ENCODE measurements around the gene GLCCI1. TPM values are rescaled to one million over a fixed set of nuclear protein-coding genes. Genes with fewer than 3 reads are reported as not detected.
"Not testable (repeated sequence)": the region's sequence is repeated elsewhere in the genome, so short reads cannot be mapped to it uniquely, and the experiment has no call there.

Gene GLCCI1
- total RNA-seq, 1 donor from 2014 or later = 25.5 TPM

- no peak for DNase-seq (ENCODE audit: low spot score)
Measured at GRCh38 chr7:8051373-8051772, 82.8 kb downstream of the GLCCI1 start.

- DNase-seq (ENCODE audit: low spot score) = no peak
Measured at GRCh38 chr7:8051998-8052397, 83.4 kb downstream of the GLCCI1 start.

DNA sequence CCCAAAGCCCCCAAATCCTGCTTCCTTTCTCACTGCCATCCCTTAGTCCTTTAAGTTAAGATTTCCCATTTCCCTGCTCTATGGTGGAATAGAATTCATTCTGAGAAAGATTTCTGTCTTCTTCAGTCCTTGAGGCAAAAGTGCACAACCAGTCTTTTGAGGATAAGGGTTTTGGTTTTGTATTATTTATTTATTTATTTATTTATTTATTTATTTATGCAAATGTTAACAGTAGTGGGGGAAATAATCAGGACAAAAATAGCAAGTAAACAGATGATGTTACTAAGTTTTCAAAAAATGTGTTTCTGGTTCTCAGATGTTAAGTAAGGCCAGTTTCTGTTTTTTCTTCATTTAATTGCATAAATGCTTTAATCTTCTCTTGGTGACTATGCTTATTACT is 84.2 kb downstream of the GLCCI1 start:
- DNase-seq (ENCODE audit: low spot score) = no peak

DNA sequence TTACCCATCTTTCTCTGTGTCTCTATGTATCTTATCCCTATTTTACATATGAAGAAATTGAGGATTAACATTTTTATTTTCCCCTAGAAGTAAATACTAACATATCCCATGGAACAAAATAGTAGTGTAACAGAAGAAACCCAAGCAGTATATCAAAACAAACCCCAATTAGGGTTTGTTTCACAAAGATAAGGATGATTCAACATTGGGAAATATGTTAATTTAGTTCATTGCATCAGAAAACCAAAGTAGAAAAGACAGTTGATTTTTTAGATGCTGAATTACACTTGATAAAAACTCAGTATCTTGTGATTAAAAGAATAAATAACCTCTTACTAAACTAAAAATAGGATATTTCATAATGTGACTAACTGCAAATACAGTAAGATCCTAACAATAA is 87.8 kb downstream of the GLCCI1 start:
- DNase-seq (ENCODE audit: low spot score) = no peak

DNA sequence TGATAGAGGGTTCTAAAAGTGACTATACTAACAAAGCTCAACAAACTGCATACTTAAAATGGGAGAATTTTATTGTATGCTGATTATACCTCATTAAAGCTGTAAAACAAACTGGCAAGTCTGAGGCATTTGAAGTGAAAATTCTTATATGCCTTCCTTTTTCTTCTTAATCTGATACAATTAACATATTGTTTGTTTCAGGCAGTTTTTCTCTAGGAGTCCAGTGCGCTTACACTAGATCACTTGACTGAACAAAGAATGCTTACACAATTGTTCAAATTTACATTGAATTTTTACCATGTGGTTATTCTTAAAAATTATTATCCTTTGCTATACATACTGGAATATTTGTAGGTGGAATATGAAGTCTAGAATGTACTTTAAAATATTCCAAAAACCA is 89.0 kb downstream of the GLCCI1 start:
- DNase-seq (ENCODE audit: low spot score) = no peak

GRCh38 chr7:8058322-8058721 is 89.7 kb downstream of the GLCCI1 start:
- no peak for DNase-seq (ENCODE audit: low spot score)

DNA sequence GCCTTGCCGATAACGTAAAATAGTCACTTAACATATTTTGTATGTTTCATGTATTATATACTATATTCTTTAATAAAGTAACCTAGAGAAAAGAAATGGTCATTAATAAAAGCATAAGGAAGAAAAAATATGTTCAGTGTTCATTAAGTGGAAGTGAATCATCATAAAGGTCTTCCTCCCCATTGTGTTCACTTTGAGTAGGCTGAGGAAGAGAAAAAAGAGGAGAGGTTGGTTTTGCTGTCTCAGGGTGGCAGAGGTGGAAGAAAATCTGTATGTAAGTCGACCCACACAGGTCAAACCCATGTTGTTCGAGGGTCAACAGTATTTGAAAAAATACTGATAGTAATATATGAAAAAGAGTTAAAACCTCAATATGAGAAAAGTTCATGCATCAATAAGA is 90.3 kb downstream of the GLCCI1 start:
- no peak for DNase-seq (ENCODE audit: low spot score)

GRCh38 chr7:8060241-8060640 is 91.6 kb downstream of the GLCCI1 start:
- DNase-seq (ENCODE audit: low spot score) = no peak

- DNase-seq (ENCODE audit: low spot score) = not testable (repeated sequence)
Measured at GRCh38 chr7:8063300-8063699, 94.7 kb downstream of the GLCCI1 start.

DNA sequence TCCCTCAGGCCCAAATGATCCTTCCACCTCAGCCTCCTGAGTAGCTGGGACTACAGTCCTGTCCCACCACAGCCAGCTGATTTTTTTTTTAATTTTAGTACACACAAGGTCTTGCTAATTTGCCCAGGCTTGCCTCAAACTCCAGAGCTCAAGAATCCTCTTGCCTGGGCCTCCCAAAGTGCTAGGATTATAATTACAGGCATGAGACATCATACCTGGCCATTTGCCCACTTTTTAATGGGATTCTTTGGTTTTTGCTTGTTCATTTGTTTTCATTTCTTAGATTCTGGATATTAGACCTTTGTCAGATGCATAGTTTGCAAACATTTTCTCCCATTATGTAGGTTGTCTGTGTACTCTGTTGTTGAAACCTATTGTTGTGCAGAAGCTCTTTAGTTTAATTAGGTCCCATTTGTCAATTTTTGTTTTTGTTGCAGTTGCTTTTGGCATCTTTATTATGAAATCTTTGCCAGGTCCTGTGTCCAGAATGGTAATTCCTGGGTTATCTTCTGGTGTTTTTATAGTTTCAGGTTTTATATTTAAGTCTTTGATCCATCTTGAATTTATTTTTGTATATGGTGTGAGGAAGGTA is 95.2 kb downstream of the GLCCI1 start:
- no peak for DNase-seq (ENCODE audit: low spot score)

- no peak for DNase-seq (ENCODE audit: low spot score)
Measured at GRCh38 chr7:8064828-8065227, 96.2 kb downstream of the GLCCI1 start.

GRCh38 chr7:8065356-8065813 is 96.8 kb downstream of the GLCCI1 start:
- DNase-seq (ENCODE audit: low spot score) = no peak

DNA sequence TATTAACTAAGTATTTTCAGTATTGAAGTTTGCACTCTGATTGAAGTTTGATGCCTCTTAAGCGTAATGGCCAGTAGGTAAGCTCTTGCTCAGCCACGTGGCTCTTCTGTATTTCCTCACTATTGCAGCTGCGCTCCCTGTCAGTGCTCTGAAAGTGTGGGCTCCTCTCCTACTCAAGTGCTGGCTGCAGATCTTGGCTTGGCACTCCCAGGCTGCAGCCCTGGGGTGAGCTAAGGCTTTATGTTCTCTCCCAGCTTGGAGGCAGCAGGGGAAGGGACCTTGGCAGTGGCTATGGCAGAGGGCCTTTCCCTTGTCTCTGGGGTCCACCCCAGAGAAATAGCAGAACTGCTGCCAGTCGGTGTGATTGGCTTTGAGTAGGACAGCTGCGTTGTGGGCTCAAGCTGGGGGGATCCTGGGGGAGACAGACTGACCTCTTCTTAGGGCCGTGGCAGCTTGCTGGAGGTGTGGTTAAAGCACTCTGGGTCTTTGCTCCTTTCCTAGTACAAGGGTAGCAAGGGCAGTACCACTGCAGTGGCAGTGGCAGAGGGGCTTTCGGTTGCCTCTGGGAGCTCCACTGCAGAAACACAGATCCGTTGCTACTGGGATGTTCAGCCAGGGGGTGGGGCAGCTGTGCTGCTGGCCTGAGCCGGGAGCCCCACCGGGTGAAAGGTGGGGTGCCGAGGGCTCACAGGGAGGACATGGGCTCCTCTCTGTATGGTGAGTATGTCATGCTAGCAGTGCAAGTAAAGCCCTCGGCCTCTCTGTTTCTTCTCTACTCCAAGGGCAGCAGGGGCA is 100.5 kb downstream of the GLCCI1 start:
- no peak for DNase-seq (ENCODE audit: low spot score)

GRCh38 chr7:8070451-8071180 is 102.0 kb downstream of the GLCCI1 start:
- no peak for DNase-seq (ENCODE audit: low spot score)

DNA sequence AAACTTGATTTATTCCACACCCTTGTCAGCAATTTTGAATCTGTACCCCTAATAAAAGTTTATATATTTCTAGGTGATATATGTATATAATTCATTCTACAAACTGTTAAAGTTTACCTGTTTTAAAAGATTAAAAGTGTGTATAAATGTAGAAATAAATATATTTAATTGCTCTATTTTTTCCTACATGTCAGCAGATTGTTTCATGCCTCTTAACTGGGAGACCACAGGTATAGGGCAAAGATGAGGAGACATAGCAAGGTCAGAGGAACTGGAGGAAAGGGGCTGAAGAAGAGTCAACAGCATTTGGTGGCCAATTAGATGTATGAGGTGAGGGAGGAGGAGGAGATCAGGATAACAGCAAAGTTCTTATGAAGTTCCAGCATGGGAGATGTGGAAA is 109.8 kb downstream of the GLCCI1 start:
- no peak for DNase-seq (ENCODE audit: low spot score)

DNA sequence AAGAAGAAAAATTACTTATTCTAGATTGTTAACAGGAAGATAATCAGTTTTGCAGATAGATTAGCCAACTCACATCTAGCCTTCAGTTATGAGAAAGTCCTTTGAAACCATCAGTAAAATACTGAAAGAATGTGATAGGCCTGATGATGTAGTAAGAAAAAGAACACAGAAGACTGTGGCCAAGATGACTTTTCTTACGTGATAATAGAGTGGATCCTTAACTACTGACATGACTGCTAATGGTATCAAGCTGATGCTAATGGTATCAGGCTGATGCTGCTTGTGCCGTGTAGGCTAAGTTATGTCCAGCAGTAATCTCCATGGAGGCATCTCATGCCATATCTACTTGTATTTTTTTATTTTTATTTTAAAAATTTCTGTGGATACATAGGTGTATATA is 114.2 kb downstream of the GLCCI1 start:
- DNase-seq (ENCODE audit: low spot score) = no peak

DNA sequence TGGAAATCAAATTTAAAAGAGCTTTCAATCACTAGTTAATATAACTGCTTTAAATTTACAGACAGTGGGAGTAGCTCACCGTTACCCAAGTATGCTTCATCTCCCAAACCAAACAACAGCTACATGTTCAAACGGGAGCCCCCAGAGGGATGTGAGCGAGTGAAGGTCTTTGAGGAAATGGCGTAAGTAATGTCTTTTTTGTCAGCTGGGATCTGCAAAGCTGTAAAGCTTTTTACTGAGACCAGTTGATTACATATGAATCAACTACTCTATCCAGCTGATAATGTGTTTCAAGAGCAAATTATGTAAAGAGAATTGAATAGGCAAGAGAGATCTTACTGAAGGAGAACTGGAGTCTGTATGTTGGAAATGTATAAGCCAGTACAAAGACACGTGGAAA is 116.2 kb downstream of the GLCCI1 start:
- DNase-seq (ENCODE audit: low spot score) = no peak

- no peak for DNase-seq (ENCODE audit: low spot score)
Measured at GRCh38 chr7:8085420-8085819, 116.8 kb downstream of the GLCCI1 start.

- no peak for DNase-seq (ENCODE audit: low spot score)
Measured at GRCh38 chr7:8086239-8086638, 117.6 kb downstream of the GLCCI1 start.

GRCh38 chr7:8089036-8089780 is 120.6 kb downstream of the GLCCI1 start:
- no peak for DNase-seq (ENCODE audit: low spot score)

DNA sequence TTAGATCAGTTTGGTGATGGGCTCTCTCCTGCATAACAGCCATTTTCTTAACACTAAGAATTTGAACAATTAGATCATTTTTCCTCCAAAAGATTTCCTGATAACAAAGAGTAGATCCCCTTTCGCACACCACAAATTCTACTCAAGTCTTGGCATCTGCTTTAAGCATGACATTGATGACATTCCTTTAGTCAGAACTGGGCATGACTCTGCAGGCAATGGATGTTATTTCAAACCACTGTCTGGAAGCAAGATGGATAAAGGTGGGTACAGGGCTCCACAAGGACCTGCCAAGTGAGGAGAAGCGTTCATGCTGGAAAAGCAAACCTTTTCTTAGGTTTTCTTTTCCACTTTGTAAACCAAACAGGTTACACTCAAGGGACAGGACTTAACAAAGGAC is 123.5 kb downstream of the GLCCI1 start:
- DNase-seq (ENCODE audit: low spot score) = no peak
